Measurements from ENCODE around the gene HACD3.

DNA sequence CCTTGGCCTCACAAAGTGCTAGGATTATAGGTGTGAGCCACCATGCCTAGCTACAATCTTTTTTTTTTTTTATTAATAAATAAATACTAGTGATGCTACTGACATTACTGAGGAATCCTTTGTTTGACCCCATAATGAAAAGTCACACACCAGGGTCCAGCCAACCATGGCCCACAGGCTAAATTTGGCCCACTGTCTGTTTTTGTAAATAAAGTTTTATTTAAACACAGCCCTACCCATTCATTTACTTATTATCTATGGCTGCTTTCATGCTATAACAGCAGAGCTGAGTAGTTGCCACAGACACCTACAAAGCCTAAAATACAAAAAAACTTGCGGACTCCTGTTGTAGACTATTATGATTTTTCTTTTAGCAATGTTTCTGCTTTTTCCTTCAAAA is 73.3 kb downstream of the HACD3 start:
- TF ChIP-seq POLR2AphosphoS5 (IDR thresholded peaks at IDR 0.05) (no peak), EP300 (IDR thresholded peaks at IDR 0.05) (no peak), POLR2A (IDR thresholded peaks at IDR 0.05) (no peak)
- TF ChIP-seq, protein P1, sequence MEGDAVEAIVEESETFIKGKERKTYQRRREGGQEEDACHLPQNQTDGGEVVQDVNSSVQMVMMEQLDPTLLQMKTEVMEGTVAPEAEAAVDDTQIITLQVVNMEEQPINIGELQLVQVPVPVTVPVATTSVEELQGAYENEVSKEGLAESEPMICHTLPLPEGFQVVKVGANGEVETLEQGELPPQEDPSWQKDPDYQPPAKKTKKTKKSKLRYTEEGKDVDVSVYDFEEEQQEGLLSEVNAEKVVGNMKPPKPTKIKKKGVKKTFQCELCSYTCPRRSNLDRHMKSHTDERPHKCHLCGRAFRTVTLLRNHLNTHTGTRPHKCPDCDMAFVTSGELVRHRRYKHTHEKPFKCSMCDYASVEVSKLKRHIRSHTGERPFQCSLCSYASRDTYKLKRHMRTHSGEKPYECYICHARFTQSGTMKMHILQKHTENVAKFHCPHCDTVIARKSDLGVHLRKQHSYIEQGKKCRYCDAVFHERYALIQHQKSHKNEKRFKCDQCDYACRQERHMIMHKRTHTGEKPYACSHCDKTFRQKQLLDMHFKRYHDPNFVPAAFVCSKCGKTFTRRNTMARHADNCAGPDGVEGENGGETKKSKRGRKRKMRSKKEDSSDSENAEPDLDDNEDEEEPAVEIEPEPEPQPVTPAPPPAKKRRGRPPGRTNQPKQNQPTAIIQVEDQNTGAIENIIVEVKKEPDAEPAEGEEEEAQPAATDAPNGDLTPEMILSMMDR (IDR thresholded peaks at IDR 0.05): no peak
